Stimulated activated CD4-positive, alpha-beta T cell treated with anti-CD3 and anti-CD28 coated beads, Interleukin-12 subunit alpha, Interleukin-12 subunit beta, amount 100 ng/mL, for 4 hours (primary cell): ENCODE measurements around the gene PAK6.

Experiments
- DNase-seq: peaks from one replicate; pipeline ENCODE4 v3.0.0-alpha.2; 2020

The PAK6 gene

DNA sequence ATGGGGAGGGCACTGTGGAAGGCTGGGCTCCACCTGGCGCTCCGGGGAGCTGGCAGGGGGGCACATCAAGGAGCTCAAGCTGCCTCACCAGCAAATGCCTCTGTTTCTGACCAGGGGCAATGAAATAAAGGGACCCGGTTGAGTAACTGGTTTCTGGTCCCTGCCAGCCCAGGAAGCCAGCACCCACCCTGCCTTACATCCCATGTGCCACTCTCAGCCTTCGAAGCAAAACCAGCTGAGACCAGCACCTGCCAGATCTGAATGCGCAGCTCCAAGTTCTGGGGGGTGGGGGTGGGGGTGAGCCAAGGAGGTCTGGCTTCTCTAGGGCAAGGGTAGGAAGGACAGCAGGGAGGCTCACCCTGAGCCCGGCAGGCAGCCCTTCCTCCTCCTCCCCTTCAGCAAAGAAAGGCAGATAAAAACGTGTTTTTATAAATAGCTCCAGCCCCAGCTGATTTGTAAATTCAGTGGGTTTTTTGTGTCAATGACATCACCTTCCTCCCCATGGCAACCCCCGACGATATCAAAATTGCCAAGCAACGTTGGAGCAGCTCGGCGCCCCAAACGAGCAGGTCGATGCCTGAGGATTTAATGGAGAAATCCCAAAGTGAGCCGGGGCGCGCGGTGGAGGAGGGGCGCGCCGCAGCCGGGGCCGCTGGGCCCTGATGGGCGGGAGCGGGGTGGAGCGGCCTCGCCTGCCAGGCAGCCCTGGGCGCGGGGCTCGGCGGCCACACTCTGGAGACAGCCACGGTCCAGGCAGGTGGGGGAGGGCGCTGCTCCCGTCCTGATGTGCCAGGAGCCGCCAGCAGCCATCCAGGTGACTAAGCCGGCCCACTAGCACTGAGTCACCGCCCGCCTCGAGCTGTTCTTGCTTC, at the start of gene PAK6:
TSS of gene PAK6 (plus strand) at position 532 of the 872 bp plus-strand sequence. CDS start 25,723 bp downstream, outside the sequence.
- peak; percentile 34 for DNase-seq

DNA sequence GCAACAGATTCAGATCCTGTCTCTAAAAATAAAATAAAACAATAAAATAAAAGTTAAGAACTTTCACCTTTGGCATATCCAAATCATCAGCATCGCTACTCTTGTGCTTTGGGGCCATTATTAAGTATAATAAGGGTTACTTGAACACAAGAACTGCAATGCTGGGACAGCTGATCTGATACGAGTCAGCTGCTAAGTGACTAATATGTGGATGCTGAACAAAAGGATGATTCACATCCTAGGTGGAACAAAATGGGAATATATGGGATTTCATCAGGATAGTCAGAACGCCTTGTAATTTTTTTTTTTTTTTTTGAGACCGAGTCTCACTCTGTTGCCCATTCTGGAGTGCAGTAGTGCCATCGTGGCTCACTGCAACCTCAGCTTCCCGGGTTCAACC, 48.3 kb upstream of the PAK6 start:
- DNase-seq = no peak

DNA sequence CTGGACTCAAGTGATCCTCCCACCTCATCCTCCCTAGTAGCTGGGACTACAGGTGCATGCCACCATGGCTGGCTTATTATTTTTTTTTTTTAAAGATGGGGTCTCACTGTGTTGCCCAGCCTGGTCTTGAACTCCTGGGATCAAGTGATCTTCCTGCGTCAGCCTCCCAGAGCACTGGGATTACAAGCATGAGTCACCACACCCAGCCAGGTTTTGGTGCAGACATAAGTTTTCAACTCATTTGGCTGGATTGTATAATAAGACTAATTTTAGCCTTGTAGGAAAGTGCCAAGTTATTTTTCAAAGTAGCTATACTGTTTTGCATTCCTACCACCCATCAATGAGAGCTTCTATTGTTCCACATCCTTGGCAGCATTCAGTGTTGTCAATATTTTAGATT, 45.9 kb upstream of the PAK6 start:
- DNase-seq = no peak

DNA sequence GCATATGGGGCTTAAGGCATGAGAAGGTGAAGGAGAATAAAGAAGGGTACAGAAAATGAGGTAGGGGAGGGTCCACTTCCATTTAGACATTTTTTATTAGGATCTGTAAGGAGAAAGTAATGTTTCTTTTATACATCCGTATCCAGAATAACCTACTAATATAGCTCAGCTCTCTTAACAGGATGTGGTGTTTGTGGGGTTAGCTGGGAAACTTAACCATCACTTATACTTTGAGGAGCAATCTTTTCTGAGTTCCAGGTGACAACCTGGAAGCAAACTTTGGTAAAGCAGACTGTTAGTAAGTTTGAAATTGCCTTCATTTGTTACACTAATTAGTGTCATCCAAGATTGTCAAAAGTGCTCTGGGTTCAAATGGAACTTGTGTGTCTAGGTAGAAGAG, 41.4 kb upstream of the PAK6 start:
- no peak for DNase-seq

DNA sequence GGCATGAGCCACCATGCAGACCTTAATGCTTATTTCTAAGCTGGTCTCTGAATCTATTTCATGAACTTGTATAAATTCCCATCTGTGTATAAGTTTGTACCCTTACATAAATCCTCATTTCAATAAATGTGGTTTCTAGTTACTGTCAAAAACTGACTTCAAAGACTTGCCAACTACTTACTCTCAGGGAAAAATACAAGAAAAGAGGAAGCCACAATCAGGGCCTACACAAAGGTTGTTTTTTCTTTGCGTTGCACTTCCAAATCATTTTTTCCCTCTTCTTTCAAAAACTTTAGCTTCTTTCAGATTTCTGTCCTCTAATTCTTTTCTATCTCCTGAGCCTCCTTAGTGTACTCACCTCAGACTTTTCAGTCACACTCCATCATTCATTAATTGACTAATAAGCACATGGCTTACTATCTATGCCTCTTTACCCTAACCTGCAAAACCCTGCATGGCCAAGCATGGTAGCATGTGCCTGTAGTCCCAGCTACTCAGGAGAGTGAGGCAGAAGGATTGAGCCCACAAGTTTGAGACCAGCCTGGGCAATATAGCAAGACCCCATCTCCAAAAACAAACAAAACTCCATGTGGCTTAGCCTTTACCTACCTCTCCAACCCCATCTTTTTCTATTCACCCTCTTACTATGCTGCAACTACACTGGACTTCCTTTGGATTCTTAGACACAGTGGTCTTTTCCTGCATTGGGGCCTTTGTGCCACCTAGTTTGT, 40.3 kb upstream of the PAK6 start:
- no peak for DNase-seq

DNA sequence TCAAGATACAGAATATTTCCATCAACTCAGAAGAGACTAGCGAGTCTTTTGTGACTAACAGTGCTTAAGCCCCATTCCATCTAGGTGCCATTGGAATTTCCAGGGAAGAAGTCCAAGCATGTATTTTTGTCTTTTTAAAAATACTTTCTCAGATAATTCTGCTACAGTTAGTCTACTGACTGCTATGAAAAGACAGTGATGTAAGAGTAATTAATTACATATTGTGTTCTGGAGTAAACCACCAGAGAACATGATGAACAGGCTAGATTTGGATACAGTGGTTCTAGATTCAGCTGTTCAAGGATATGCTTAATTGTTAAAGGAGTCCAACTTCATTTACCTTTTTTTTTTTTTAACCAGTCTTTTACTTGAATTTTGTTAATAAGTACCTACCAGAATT, 34.8 kb upstream of the PAK6 start:
- DNase-seq = no peak

DNA sequence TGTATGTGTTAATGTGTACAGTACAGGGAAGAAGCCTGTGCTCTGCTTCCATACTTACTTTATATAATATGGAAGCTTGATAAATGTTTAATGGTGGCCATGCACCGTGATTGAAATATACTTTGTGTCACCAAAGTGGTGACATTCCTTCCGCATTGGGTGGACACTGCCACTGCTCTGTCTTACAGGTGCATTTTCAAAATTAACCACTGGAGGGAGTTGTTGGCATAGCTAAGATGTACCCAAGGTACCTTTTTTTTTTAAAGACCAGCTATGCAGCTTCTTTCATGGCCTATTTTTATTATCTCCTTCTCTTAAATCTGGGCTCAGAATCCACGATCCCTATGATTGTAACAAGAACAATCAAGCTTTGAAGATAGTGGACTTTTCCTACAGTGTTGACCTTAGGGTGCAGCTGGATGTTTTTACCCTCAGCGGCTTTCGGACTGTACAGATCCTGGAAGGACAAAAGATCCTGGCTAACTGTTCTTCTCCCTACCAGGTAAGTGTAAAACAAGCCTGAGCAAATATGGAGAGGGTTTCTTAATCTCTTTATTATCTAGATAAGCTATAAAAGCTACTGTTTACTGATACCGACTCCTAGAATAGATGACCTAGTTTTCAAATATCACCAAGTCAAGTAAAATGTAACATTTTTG, 21.6 kb upstream of the PAK6 start:
- no peak for DNase-seq

DNA sequence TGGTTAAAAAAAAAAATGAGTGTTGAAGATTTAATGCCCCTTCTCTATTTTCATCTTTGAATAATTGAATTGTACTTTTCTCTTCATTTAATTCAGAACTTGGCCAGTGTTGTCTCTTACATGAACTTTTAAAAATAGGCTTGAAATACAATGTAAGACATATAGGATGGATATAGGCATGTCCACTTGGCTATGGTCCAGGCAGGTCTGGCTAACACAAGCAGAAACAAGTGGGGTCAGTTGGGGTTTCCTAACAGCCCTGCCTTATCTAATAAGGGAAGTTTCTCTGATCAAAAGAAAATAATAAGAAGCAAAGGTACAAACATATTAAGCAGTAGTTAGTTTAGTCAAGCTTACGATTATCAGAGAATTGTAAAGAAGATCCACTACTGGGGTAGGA, 19.1 kb upstream of the PAK6 start:
- no peak for DNase-seq

DNA sequence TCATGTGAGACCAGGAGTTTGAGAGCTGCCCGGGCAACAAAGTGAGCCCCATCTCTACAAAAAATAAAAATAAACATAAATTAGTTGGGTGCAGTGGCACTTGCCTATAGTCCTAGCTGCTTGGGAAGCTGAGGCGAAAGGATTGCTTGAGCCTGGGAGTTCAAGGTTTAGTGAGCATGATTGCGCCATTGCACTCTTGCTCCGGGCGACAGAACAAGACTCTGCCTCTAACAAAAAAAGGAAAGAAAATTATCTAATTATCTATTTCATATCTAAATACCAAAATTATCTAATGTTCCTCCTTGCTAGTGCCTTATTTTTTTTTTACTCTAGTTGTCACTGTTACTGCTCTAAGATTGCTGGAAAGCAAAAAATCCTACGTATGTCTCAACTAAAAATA, 16.7 kb upstream of the PAK6 start:
- DNase-seq = no peak

DNA sequence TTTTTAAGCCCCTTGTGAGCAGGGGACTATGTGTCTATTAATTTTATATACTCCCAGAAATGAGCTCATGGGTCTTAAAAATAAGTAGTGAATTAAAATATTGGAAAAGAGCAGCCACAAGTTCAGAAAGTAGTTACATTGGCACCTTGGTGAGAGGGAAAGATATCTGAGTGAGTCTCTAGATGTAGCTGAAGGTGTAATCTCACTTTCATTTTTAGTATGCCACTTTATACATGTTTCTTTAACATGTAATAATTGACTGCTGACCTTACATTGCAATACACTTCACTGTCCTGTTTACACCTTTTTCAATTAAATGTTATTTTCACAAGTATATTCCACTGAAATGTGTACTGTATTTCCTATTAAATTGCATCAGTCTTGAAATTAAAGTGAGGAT, 12.1 kb upstream of the PAK6 start:
- DNase-seq = no peak

DNA sequence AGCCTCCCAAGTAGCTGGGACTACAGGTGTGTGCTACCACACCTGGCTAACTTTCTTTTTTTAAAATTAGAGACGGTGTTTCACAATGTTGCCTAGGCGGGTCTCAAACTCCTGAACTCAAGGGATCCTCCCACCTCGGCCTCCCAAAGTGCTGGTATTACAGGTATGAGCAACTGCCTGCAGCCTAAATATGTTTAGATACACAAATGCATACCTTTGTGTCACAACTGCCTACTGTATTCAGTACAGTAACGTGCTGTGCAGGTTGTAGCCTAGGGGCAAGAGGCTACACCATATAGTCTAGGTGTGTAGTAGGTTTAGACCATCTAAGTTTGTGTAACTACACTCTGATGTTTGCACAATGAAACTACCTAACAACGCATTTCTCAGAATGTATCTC, 9.5 kb upstream of the PAK6 start:
- DNase-seq = no peak

DNA sequence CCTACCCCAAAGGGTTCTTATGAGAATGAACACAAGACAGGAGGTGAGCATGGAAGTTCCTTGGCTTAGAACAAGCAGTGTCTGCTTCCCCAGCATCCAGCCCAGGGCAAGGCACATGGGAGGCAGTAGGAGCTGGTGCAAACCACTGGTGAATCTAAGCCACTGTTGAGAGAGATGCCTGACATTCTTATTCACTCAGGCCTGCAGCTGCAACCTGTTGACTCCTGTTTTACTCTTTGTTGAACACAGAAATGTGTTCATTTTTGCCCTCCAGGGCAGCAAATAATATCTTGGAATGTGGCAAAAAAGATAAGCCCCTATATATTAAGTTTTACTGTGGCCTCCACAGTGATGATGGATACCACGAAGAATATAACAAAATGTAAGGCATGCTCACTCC, 8.9 kb upstream of the PAK6 start:
- no peak for DNase-seq

DNA sequence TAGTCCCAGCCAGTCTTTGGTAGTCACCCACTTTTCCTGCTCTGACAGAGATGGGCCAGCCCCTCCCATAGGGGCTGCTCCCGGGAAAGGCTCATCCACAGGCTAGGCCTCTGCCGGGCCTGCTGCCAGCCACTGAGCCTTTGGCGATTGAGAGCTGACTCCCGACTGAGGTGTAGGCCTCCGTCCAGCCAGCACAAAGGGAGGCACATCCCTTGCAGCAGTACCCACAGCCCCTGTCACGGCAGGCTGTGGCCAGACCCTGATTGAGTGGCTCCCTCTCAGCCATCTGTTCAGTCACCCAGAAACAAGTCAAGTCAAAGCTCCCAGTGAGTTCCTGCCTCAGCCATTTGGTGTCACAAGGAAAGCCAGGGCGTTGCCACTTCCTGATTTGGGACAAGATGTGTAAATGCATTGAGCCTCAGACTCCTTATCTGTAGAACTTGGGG, 6.2 kb upstream of the PAK6 start:
- DNase-seq = no peak

DNA sequence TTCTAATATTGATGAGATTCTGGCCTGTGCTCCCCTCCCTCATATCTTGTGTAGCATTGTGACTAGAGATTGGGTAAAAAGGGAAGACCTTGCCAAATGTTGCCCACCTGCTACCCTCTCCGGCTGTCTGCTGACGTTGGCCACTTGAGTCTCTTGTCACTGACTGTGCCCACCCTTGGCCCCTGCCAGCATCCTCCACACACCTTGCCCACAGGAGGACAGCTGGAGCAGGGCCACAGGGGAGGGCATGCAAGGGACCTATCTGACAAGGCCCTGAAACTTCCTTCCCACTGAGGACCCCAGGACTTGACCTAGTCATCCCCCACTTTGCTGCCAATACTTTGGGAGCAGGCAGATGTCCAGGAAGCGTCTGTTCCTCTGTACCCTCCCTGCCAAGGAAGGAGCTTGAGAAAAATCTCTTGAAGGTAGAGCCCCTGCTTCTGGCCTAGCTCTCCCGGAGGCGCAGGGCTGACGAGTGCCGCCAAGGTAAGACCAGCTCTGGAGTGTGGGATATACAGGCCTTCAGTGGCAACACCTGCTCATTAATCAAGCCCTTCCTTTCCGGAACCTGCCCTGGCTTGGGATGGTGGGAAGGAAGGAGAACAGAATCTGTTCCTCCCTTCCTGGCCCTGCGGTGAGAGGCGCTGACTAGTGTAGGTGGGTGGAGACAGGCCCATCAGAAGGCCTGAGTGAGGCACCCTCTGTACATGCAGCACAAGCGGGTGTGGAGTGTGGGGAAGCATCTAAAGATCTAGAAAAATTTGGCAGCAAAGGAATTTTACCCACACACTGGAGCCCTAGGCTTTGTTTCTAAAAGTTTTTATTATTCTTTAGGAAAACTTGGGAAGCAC, 4.9 kb upstream of the PAK6 start:
- DNase-seq = no peak

DNA sequence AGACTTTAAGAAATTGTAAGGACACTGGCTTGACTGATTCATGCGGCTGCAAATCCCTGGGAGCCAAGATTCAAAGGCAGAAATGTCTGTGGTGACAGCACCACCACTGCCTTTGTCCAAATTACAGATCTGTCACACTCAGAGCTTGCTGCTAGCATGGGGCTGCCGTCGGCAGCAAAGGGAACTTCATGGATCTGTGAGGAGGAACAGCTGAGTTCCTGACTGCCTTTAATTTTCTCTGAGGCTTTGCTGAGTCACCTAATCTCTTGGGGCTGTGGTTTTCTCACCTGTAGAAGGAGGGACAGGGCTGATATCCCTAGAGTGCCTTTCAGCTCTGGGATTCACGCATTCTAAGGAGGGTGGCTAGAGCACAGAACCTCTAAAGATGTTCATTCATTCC, 4.1 kb upstream of the PAK6 start:
- no peak for DNase-seq

DNA sequence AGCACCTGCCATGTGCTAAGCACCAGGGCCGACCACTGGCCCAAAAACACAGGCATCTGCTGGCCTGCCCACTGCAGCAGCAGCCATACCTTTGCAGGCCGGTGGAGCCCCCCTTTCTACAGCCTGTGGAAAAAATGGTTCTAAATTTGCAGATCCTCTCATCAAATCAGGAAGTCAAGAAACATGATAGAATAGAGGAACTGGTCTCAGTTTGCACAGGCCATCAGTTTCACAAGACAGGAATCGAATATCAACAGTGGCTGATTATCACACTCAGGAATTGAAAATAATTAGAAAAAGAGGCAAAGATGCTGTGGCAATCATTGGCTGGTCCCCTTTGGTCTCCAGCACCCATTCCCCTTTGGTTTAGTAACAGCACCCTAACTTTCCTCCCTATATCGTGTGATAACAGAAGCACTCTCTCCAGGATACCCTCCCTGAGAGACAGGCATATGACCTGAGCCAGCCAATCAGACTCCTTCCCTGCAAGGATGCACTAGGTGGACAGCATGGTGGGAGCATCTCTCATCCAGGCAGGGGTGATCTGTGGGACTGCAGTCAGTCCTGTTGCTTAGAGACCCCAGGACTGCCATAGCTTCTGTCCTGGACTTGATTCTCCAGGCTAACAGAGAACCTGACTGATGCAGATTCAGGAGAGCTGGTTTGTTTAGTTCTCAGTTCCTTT, 3.5 kb upstream of the PAK6 start:
- no peak for DNase-seq

DNA sequence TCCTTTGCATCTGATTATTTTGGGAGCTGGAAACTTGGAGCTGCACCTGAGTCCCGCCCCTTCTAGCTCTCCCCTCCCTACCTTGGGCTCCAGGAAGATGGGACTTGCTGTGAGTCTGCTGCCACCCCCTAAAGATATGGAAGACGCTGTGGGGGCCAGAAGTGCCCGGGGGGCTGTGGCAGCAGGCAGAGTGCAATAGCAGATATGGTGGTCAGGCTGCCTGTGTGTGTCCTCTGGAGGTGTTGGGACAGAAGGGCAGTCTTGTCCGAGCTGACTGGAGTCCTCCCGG, 485 bp downstream of the PAK6 start:
- DNase-seq = no peak

DNA sequence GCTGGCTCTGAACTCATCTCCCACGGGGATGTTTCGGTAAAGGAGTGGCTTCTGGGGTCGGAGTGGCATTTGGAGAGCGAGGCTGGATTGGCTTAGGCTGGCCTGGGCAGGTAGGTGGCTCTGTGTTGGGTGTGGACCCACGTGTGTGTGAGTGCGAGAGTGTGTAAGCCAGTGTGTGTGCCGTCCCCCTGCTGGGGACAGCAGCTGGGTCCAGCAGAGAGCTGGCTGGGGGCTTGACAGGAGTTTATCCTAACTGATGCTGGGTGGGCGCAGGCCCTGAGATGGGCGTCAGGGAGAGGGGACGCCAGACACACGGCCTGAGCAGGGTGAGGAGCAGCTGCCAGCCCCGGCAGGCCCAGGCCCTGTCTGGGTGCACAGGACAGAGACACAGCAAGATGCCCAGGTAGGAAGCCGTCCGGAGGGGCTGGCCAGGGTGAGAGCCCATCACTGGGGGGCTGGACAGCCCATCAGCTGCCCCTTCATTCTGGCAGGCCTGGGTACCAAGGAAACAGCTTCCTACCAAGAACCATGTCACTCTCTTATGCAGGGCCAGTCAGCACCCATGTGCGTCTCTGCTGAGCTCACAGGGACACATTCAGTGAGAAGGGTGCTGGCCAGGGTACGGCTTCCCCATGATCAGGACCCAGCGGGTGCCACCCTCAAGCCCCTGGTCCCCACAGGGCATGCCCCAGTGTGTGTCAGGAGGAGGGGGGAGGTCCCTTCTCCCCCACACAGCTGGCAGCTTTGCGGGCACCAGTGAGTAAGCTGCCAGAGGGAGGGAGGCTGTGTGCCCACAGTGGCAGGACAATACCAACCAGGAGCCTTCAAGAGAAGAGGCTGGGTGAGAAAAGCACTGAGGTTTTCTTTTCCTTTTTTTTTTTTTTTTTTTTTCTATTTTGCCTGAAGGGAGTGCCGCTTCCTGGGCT, 1.1 kb downstream of the PAK6 start:
- DNase-seq = no peak

DNA sequence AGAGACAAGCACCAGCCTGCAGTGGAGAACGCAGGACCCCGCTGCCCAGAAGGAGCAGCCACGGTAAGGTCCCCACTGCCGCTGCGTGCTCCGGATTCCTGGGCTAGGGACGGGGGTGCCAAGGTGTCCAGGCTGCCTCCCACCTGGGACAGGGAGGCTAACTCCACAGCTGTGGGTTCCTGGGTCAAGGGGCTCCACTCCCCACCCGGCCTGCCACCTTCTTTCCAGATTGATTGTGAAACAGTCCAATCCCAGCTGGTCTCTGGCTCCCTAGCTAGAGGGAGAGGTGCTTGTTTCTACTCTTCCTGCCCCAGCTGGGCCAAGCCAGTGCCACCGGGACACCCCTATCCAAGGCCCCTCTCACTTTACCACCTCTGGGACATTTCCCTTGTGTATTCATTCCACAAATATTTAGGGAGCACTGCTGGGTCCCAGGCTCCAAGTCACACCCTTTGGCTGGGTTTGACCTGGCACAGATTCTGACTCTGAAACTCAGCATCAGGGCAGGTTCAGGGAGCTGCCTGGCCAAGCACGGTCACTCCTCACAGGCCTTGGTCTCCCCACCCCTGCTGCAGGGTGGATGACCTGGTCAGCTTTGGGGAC, 1.9 kb downstream of the PAK6 start:
- DNase-seq = no peak

DNA sequence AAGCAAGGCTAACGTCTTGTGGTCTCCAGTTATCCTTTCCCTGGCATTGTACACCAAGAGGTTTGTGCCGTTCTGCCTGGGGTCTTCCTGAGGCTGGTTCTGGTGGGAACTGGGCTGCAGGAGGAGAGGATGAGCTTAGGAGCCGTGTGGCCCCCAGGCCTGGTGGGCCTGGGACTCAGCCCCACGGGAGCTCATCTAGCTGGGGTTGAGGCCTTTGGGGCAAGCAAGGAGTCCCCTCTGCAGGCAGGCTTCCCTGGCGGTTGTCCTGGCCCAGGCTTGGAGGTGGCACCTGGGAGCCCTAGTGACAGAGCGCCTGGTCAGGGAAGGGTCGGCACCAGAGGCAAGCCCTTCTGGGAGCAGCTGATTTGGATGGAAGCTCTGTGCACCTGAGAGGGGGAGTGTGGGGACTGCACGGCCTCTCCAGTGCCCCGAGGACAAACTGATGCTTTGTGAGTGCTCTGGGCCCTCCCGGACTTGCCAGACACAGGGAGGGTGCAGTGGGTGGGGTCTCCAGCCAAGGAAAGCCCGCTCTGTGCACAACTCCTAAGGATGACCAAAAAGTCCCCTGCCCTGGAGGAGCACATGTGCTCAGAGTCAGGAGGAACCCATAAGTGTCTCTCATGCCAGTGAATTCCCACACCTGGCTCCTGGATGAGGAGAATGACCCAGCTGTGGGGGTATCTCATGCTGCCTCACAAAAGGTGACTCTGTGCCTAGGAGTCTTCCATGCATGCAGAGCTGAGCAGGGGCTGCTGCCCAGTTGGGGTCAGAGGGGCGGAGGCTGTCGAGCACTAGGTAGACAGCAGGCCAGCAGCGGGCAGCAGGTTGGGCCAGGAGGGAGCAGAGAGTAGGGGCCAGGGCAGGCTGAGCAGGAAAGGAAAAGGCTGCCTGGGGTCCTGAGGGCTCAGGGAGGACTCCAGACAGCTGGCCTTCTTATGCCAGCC, 2.7 kb downstream of the PAK6 start:
- DNase-seq = no peak
